Panc1 (cell line): ENCODE results near the gene WDR64. TPM values are rescaled to one million over a fixed set of nuclear protein-coding genes. Genes with fewer than 3 reads are reported as not detected.

Experiments
- ATAC-seq: fragments of 200-7000 bp; cut with Tn5 transposase; 2 replicates; pipeline ENCODE4 v1.9.1; 2020; ENCODE audit warnings: mild to moderate bottlenecking, moderate library complexity
- BruUV-seq: library from RNA; stranded (reverse); fragments of 400-500 nt; replicated peaks from 2 replicates; lab custom pipeline; 2021; lab: Mats Ljungman, UMichigan
- CTCF ChIA-PET: fragments of 300-600 bp; sonication (Branson Sonifier 250); formaldehyde crosslinking; loops from one replicate; lab custom pipeline; 2022; ENCODE audit warnings: antibody characterized with exemption; lab: Charles Lee
- POLR2A ChIA-PET: fragments of 300-600 bp; sonication (Branson Sonifier 250); formaldehyde crosslinking; loops from one replicate; lab custom pipeline; 2022; ENCODE audit warnings: antibody characterized with exemption; lab: Charles Lee
- DNase-seq: peaks from one replicate; pipeline ENCODE4 v3.0.0-alpha.2; 2010; ENCODE audit warnings: low read depth, low spot score
- H3K27ac ChIP-seq: 2 replicates; pipeline ENCODE4 v1.5.1; 2011; ENCODE audit warnings: mild to moderate bottlenecking, low read length, inconsistent platforms
- H3K27me3 ChIP-seq: fragments of 200-500 bp; sonication (Bioruptor generic); 2 replicates; pipeline ENCODE4 v1.6.0; 2014; ENCODE audit warnings: low read length, inconsistent platforms; ENCODE audit not compliant: control insufficient read depth, insufficient read depth
- H3K36me3 ChIP-seq: fragments of 200-500 bp; sonication (Bioruptor generic); 2 replicates; pipeline ENCODE4 v1.5.1; 2014; ENCODE audit warnings: inconsistent platforms, mild to moderate bottlenecking, low read length, moderate library complexity; ENCODE audit not compliant: control insufficient read depth, insufficient read depth
- H3K4me1 ChIP-seq: 2 replicates; pipeline ENCODE4 v1.5.1; 2011; ENCODE audit warnings: inconsistent platforms, mild to moderate bottlenecking, low read length, moderate library complexity; ENCODE audit not compliant: control insufficient read depth, insufficient read depth
- H3K4me3 ChIP-seq, 2 experiments: 2 replicates each; pipeline ENCODE4 v1.5.1; 2011 to 2012; ENCODE audit warnings: low read depth in 2 of 2, low read length in 2 of 2, mild to moderate bottlenecking in 2 of 2, inconsistent platforms in 1 of 2, moderate library complexity in 1 of 2
- H3K9me3 ChIP-seq: fragments of 200-500 bp; sonication (Bioruptor generic); 2 replicates; pipeline ENCODE4 v1.5.1; 2014; ENCODE audit warnings: low read depth, mild to moderate bottlenecking, inconsistent platforms, low read length, moderate library complexity; ENCODE audit not compliant: control insufficient read depth, insufficient read depth
- POLR2AphosphoS5 ChIP-seq: IDR thresholded peaks from 2 replicates; pipeline ENCODE4 v1.6.1; 2012; ENCODE audit warnings: mild to moderate bottlenecking, low read depth, low read length, moderate library complexity
- SIN3A ChIP-seq: IDR thresholded peaks from 2 replicates; pipeline ENCODE4 v1.6.1; 2012; ENCODE audit warnings: low read depth, mild to moderate bottlenecking, low read length, moderate library complexity, borderline replicate concordance; ENCODE audit not compliant: insufficient read depth
- TCF7L2 ChIP-seq: IDR thresholded peaks from 2 replicates; pipeline ENCODE4 v1.6.1; 2011; ENCODE audit warnings: mild to moderate bottlenecking, low read depth, low read length, inconsistent platforms
- in situ Hi-C: cut with HindIII; loops from 2 replicates; pipeline ENCODE4 v1.10.0; 2016; ENCODE audit warnings: low sequenced_read_pairs, low pct_unique_long_range_greater_than_20kb
- intact Hi-C: fragments of 100-400 bp; cut with micrococcal nuclease; formaldehyde crosslinking; loops from one replicate; pipeline ENCODE4 v1.10.0; 2022; ENCODE audit not compliant: unreplicated experiment
- total RNA-seq: library from RNA; stranded (reverse); gene quantifications from one replicate; pipeline ENCODE4 v1.2.1, GENCODE V29; 2021; ENCODE audit not compliant: unreplicated experiment
- TF ChIP-seq, protein P1 (sequence below): fragments of 450-650 bp; IDR thresholded peaks from 2 replicates; pipeline ENCODE4 v1.5.1; 2017; ENCODE audit warnings: mild to moderate bottlenecking
- TF ChIP-seq, protein P2 (sequence below), 2 experiments: IDR thresholded peaks; 2 replicates each; pipeline ENCODE4 v1.6.1; 2011 to 2012; ENCODE audit warnings: low read depth in 2 of 2, control low read depth in 1 of 2, low read length in 1 of 2, mild to moderate bottlenecking in 1 of 2, moderate library complexity in 1 of 2; ENCODE audit not compliant: insufficient read depth in 1 of 2

WDR64 gene
- total RNA-seq, 1 experiment from 2014 or later: not detected

DNA sequence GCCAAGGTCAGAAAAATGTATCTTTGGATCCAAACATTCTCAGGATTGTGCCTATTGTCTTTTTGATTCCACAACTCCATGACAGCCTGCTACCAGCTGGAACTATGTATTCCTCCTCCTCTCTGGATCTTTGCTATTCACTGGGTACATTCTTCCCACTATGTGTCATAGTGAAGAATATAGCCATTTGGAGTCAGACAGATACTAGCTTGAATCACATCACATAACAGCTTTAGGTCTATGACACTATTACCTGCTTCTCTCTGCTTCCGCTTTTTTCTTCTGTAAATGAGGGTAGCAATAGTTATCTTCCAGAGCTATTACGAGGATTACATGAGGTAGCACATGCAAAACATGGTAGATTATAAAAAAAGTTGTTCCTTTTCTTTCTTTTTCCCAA, 190.5 kb downstream of the WDR64 start:
- Histone ChIP-seq H3K9me3 (no peaks in the 10 kb centered on the region), H3K4me1 (peaks cover 6% of the 10 kb centered on the region; the same call in 1 of the 2 replicates), H3K27me3 (no peaks in the 10 kb centered on the region), H3K4me3 (no peak overlapping the region), H3K36me3 (no peaks in the 10 kb centered on the region), H3K27ac (no peak overlapping the region)
- POLR2A ChIA-PET: no interaction called here
- ATAC-seq (no peak; the same call in 1 of the 2 replicates), DNase-seq (no peak)
- in situ Hi-C loops (no loop called here), intact Hi-C loops (no loop called here)
- CTCF ChIA-PET: no interaction called here
- TF ChIP-seq SIN3A (no peak), POLR2AphosphoS5 (no peak), TCF7L2 (no peak)
- TF ChIP-seq, protein P1, sequence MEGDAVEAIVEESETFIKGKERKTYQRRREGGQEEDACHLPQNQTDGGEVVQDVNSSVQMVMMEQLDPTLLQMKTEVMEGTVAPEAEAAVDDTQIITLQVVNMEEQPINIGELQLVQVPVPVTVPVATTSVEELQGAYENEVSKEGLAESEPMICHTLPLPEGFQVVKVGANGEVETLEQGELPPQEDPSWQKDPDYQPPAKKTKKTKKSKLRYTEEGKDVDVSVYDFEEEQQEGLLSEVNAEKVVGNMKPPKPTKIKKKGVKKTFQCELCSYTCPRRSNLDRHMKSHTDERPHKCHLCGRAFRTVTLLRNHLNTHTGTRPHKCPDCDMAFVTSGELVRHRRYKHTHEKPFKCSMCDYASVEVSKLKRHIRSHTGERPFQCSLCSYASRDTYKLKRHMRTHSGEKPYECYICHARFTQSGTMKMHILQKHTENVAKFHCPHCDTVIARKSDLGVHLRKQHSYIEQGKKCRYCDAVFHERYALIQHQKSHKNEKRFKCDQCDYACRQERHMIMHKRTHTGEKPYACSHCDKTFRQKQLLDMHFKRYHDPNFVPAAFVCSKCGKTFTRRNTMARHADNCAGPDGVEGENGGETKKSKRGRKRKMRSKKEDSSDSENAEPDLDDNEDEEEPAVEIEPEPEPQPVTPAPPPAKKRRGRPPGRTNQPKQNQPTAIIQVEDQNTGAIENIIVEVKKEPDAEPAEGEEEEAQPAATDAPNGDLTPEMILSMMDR: no peak
- TF ChIP-seq, protein P2, sequence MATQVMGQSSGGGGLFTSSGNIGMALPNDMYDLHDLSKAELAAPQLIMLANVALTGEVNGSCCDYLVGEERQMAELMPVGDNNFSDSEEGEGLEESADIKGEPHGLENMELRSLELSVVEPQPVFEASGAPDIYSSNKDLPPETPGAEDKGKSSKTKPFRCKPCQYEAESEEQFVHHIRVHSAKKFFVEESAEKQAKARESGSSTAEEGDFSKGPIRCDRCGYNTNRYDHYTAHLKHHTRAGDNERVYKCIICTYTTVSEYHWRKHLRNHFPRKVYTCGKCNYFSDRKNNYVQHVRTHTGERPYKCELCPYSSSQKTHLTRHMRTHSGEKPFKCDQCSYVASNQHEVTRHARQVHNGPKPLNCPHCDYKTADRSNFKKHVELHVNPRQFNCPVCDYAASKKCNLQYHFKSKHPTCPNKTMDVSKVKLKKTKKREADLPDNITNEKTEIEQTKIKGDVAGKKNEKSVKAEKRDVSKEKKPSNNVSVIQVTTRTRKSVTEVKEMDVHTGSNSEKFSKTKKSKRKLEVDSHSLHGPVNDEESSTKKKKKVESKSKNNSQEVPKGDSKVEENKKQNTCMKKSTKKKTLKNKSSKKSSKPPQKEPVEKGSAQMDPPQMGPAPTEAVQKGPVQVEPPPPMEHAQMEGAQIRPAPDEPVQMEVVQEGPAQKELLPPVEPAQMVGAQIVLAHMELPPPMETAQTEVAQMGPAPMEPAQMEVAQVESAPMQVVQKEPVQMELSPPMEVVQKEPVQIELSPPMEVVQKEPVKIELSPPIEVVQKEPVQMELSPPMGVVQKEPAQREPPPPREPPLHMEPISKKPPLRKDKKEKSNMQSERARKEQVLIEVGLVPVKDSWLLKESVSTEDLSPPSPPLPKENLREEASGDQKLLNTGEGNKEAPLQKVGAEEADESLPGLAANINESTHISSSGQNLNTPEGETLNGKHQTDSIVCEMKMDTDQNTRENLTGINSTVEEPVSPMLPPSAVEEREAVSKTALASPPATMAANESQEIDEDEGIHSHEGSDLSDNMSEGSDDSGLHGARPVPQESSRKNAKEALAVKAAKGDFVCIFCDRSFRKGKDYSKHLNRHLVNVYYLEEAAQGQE (IDR thresholded peaks at IDR 0.05; ENCODE audit: insufficient read depth in 1 of 2, low read depth in 2 of 2, low read length in 1 of 2): no peak
- no TSS peak for BruUV-seq

DNA sequence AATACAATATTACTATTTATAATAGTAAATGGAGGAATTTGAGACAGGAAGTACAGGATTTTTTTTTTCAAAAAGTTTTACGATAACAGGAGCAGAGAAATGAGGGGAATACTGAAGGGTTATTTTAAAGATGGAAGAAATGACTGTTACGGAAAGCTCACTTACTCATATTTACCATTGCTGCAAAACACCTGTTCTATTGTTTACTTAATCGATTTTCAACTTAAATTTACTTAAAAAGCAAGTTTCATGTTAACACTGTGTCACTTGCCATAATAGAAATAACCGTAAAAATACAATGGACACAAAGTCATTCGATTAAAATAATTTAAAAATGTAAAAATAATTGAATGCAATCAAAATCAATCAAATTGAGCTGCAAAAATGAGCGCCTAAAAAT, 192.5 kb downstream of the WDR64 start:
- intact Hi-C loops: no loop called here
- CTCF ChIA-PET: interaction anchor here (0.6 kb wide), 1 partner anchor 120 kb away, joined by 4 read pairs; no protein-coding TSS in a partner anchor
- peaks cover 14% of the 10 kb centered on the region for H3K4me1 ChIP-seq
- peaks cover 4% of the 10 kb centered on the region; the same call in 1 of the 2 replicates for H3K36me3 ChIP-seq
- H3K27ac ChIP-seq: no peak overlapping the region
- TF ChIP-seq, protein P1: no peak
- TF ChIP-seq TCF7L2 (no peak), SIN3A (no peak), POLR2AphosphoS5 (no peak)
- TF ChIP-seq, protein P2 (IDR thresholded peaks at IDR 0.05; ENCODE audit: insufficient read depth in 1 of 2, low read depth in 2 of 2, low read length in 1 of 2): no peak
- no TSS peak for BruUV-seq
- H3K4me3 ChIP-seq: no peak overlapping the region
- in situ Hi-C loops: no loop called here
- no peaks in the 10 kb centered on the region for H3K27me3 ChIP-seq
- no peaks in the 10 kb centered on the region for H3K9me3 ChIP-seq
- ATAC-seq (no peak), DNase-seq (no peak)
- POLR2A ChIA-PET: no interaction called here
